ENCODE data around the gene HOXC4.

DNA sequence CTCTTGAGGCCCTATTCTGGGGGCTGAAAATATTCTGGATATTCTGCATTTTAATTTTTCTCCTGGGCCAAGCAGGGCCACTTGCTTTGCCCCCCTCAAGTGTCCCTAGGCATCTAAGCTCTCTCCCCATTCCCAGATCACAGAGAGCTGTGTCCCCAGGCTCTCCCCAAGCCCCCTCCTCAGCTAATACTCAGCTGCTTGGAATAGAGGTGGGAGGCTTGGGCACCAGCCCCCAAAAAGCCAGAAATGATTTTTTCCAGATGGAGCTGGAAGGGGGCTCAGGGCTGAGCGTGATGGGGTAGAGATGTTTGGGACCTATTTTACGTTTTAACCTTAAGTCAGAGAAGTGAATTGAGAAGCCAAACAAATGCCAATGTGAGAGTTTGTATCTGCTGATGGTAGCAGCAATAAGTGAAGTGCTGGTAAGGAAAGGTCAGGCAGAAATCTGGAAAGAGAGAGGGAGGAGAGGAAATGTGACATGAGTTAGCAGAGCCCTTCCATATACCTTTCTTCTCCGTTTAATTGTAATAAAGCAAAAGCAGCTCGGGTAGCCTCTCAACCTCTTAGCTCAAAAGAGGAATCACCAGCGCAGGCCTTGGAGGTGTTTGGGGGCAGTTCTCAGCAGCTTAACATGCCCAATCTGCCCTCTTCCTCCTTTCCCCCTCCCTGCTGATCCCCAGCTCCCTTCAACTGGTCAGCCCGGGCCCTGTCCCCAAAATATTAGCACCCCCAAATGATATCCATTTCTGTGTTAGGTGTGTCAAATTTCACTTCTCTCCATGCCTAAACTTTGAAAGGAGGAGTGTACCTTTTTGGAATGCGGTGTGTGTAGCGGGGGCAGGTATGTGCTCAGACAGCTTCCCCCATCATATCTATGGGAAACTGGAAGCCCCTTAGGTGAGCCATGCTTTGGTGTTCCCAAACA lies 30.4 kb upstream of the HOXC4 start:
- no peak for TF ChIP-seq RCOR1 (conservative IDR thresholded peaks at IDR 0.05; ENCODE audit: low read depth, low read length)
- TF ChIP-seq, protein P1, sequence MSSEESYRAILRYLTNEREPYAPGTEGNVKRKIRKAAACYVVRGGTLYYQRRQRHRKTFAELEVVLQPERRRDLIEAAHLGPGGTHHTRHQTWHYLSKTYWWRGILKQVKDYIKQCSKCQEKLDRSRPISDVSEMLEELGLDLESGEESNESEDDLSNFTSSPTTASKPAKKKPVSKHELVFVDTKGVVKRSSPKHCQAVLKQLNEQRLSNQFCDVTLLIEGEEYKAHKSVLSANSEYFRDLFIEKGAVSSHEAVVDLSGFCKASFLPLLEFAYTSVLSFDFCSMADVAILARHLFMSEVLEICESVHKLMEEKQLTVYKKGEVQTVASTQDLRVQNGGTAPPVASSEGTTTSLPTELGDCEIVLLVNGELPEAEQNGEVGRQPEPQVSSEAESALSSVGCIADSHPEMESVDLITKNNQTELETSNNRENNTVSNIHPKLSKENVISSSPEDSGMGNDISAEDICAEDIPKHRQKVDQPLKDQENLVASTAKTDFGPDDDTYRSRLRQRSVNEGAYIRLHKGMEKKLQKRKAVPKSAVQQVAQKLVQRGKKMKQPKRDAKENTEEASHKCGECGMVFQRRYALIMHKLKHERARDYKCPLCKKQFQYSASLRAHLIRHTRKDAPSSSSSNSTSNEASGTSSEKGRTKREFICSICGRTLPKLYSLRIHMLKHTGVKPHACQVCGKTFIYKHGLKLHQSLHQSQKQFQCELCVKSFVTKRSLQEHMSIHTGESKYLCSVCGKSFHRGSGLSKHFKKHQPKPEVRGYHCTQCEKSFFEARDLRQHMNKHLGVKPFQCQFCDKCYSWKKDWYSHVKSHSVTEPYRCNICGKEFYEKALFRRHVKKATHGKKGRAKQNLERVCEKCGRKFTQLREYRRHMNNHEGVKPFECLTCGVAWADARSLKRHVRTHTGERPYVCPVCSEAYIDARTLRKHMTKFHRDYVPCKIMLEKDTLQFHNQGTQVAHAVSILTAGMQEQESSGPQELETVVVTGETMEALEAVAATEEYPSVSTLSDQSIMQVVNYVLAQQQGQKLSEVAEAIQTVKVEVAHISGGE (CRISPR knock-in tag; IDR thresholded peaks at IDR 0.05): no peak
- TF ChIP-seq EED (IDR thresholded peaks at IDR 0.05; ENCODE audit: low read depth): no peak
- TF ChIP-seq JUNB (IDR thresholded peaks at IDR 0.05): no peak
- no peak for TF ChIP-seq ZNF207 (IDR thresholded peaks at IDR 0.05; ENCODE audit: borderline replicate concordance)
- no peak for TF ChIP-seq EP300 (IDR thresholded peaks at IDR 0.05; ENCODE audit: borderline replicate concordance in 1 of 2, control insufficient read depth in 1 of 2, low read depth in 2 of 2, low read length in 2 of 2)
- TF ChIP-seq EZH2 (IDR thresholded peaks at IDR 0.05; ENCODE audit: borderline replicate concordance, control insufficient read depth, low read depth, low read length): no peak
- TF ChIP-seq IKZF2 (IDR thresholded peaks at IDR 0.05): no peak
- TF ChIP-seq ZNF274 (IDR thresholded peaks at IDR 0.05; ENCODE audit: insufficient read depth, insufficient read length): no peak
- TF ChIP-seq, protein P2, sequence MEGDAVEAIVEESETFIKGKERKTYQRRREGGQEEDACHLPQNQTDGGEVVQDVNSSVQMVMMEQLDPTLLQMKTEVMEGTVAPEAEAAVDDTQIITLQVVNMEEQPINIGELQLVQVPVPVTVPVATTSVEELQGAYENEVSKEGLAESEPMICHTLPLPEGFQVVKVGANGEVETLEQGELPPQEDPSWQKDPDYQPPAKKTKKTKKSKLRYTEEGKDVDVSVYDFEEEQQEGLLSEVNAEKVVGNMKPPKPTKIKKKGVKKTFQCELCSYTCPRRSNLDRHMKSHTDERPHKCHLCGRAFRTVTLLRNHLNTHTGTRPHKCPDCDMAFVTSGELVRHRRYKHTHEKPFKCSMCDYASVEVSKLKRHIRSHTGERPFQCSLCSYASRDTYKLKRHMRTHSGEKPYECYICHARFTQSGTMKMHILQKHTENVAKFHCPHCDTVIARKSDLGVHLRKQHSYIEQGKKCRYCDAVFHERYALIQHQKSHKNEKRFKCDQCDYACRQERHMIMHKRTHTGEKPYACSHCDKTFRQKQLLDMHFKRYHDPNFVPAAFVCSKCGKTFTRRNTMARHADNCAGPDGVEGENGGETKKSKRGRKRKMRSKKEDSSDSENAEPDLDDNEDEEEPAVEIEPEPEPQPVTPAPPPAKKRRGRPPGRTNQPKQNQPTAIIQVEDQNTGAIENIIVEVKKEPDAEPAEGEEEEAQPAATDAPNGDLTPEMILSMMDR (IDR thresholded peaks at IDR 0.05 in 2 of 3, conservative IDR thresholded peaks at IDR 0.05 in 1 of 3; ENCODE audit: control insufficient read depth in 2 of 3, extremely low read depth in 1 of 3, insufficient read depth in 1 of 3, low read depth in 3 of 3, low read length in 3 of 3): no peak
- TF ChIP-seq, protein P3, sequence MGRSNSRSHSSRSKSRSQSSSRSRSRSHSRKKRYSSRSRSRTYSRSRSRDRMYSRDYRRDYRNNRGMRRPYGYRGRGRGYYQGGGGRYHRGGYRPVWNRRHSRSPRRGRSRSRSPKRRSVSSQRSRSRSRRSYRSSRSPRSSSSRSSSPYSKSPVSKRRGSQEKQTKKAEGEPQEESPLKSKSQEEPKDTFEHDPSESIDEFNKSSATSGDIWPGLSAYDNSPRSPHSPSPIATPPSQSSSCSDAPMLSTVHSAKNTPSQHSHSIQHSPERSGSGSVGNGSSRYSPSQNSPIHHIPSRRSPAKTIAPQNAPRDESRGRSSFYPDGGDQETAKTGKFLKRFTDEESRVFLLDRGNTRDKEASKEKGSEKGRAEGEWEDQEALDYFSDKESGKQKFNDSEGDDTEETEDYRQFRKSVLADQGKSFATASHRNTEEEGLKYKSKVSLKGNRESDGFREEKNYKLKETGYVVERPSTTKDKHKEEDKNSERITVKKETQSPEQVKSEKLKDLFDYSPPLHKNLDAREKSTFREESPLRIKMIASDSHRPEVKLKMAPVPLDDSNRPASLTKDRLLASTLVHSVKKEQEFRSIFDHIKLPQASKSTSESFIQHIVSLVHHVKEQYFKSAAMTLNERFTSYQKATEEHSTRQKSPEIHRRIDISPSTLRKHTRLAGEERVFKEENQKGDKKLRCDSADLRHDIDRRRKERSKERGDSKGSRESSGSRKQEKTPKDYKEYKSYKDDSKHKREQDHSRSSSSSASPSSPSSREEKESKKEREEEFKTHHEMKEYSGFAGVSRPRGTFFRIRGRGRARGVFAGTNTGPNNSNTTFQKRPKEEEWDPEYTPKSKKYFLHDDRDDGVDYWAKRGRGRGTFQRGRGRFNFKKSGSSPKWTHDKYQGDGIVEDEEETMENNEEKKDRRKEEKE (IDR thresholded peaks at IDR 0.05): no peak

Measured in GM12878 (cell line).